ENCODE measurements around the gene INPP5F. TPM values are rescaled to one million over a fixed set of nuclear protein-coding genes. Genes with fewer than 3 reads are reported as not detected.

INPP5F gene
- 329 TPM for total RNA-seq

GRCh38 chr10:119725828-119726675, at the start of gene INPP5F:
Gene INPP5F (plus strand): TSS chr10:119726050. CDS start chr10:119726263, 213 bp downstream.

GRCh38 chr10:119872610-119872859, 146.7 kb downstream of the INPP5F start, which contains the start of gene MCMBP:
Gene MCMBP (minus strand): TSS chr10:119872843. CDS start chr10:119872584, 259 bp downstream.

Small RNA genes lying within 50 kb of the gene (small RNA-seq; reads per million reads assigned to genes)
- gene RN7SL846P = not detected

Other genes with a start within 250 kb of the INPP5F start
- gene RGS10, start 183.3 kb upstream of the INPP5F start, total RNA-seq = 12.9 TPM
- gene TIAL1, start 129.1 kb upstream of the INPP5F start, total RNA-seq = 54.7 TPM
- 2.1 TPM for gene BAG3, start 74.7 kb upstream of the INPP5F start, total RNA-seq
- gene MCMBP, start 146.8 kb downstream of the INPP5F start, total RNA-seq = 45.4 TPM
- gene SEC23IP, start 166.7 kb downstream of the INPP5F start, total RNA-seq = 18.5 TPM